HepG2 (cell line): ENCODE data around the gene SMIM22. TPM values are rescaled to one million over a fixed set of nuclear protein-coding genes. Genes with fewer than 3 reads are reported as not detected.
A peak's percentile ranks its signal among the peaks of the same experiment; 100 is the strongest.

Experiments used
- E2F5 ChIP-seq: sonication (generic); formaldehyde crosslinking; conservative IDR thresholded peaks from 2 replicates; pipeline ENCODE4 v1.4.0; 2020; ENCODE audit warnings: missing genetic modification reagents
- HOXA9 ChIP-seq: sonication (generic); formaldehyde crosslinking; IDR thresholded peaks from 2 replicates; pipeline ENCODE4 v1.8.1; 2022; ENCODE audit warnings: missing genetic modification reagents, mild to moderate bottlenecking, moderate library complexity, borderline replicate concordance
- ISX ChIP-seq: sonication (generic); formaldehyde crosslinking; conservative IDR thresholded peaks from 2 replicates; pipeline ENCODE4 v1.5.0; 2020; ENCODE audit warnings: missing genetic modification reagents
- KLF12 ChIP-seq: sonication (generic); formaldehyde crosslinking; IDR thresholded peaks from 2 replicates; pipeline ENCODE4 v1.4.0; 2020; ENCODE audit warnings: missing genetic modification reagents, borderline replicate concordance
- KLF13 ChIP-seq: sonication (generic); formaldehyde crosslinking; IDR thresholded peaks from 2 replicates; pipeline ENCODE4 v1.4.0; 2020; ENCODE audit warnings: mild to moderate bottlenecking, missing genetic modification reagents
- LBX2 ChIP-seq: sonication (generic); formaldehyde crosslinking; IDR thresholded peaks from 2 replicates; pipeline ENCODE4 v1.5.0; 2020; ENCODE audit warnings: missing genetic modification reagents, mild to moderate bottlenecking, borderline replicate concordance
- MEIS2 ChIP-seq: sonication (generic); formaldehyde crosslinking; IDR thresholded peaks from 2 replicates; pipeline ENCODE4 v1.9.0; 2021; ENCODE audit warnings: mild to moderate bottlenecking, missing genetic modification reagents
- PHB2 ChIP-seq: fragments of 450-650 bp; IDR thresholded peaks from 2 replicates; pipeline ENCODE4 v1.6.1; 2018; ENCODE audit not compliant: partially characterized antibody
- PLRG1 ChIP-seq: fragments of 450-650 bp; conservative IDR thresholded peaks from 2 replicates; pipeline ENCODE4 v1.6.1; 2016
- RBM39 ChIP-seq: fragments of 200-400 bp; formaldehyde crosslinking; IDR thresholded peaks from one replicate; pipeline ENCODE4 v1.6.1; 2018; ENCODE audit warnings: antibody characterized with exemption, mild to moderate bottlenecking, low read depth, low read length; ENCODE audit not compliant: poor library complexity, severe bottlenecking
- RFX1 ChIP-seq: fragments of 450-650 bp; IDR thresholded peaks from 2 replicates; pipeline ENCODE4 v1.6.1; 2017
- RXRB ChIP-seq: IDR thresholded peaks from 2 replicates; pipeline ENCODE4 v1.6.1; 2016; ENCODE audit warnings: borderline replicate concordance, missing genetic modification reagents, missing compliant biosample characterization
- ZBTB3 ChIP-seq: sonication (generic); formaldehyde crosslinking; IDR thresholded peaks from 2 replicates; pipeline ENCODE4 v1.4.0; 2020; ENCODE audit warnings: low read depth, mild to moderate bottlenecking, moderate library complexity, missing genetic modification reagents, borderline replicate concordance
- ZKSCAN1 ChIP-seq: fragments of 150-350 bp; IDR thresholded peaks from 2 replicates; pipeline ENCODE4 v1.6.1; 2014; ENCODE audit warnings: low read length
- ZNF232 ChIP-seq: sonication (generic); formaldehyde crosslinking; IDR thresholded peaks from 2 replicates; pipeline ENCODE4 v1.4.0; 2020; ENCODE audit warnings: missing genetic modification reagents, borderline replicate concordance
- ZNF550 ChIP-seq: sonication (generic); formaldehyde crosslinking; IDR thresholded peaks from 2 replicates; pipeline ENCODE4 v1.4.0; 2020; ENCODE audit warnings: mild to moderate bottlenecking, missing genetic modification reagents, borderline replicate concordance
- ZNF773 ChIP-seq: sonication (generic); formaldehyde crosslinking; IDR thresholded peaks from 2 replicates; pipeline ENCODE4 v1.4.0; 2020; ENCODE audit warnings: missing genetic modification reagents, borderline replicate concordance
- ZSCAN31 ChIP-seq: sonication (generic); formaldehyde crosslinking; IDR thresholded peaks from 2 replicates; pipeline ENCODE4 v1.5.0; 2020; ENCODE audit warnings: low read depth, mild to moderate bottlenecking, missing genetic modification reagents
- polyA plus RNA-seq, 8 experiments: library from polyadenylated mRNA; depleted of rRNA in 3 of 8; stranded (reverse) in 7 of 8; unstranded in 1 of 8; fragments of >200 nt; fragmentation: Illumina TruSeq in 4 of 8; extraction: Trizol in 4 of 8; gene quantifications; 2 replicates each; pipeline versions ENCODE4 v1.2.1 to v1.2.3, GENCODE V29; 2011 to 2016; ENCODE audit warnings: low read depth in 4 of 8, missing spikeins in 1 of 8, mixed read lengths in 1 of 8; ENCODE audit not compliant: insufficient read depth in 1 of 8
- total RNA-seq, 5 experiments: library from RNA; depleted of rRNA; stranded (reverse); fragments of >200 nt; fragmentation: Illumina TruSeq; extraction: Trizol; gene quantifications; 2 replicates each; pipeline ENCODE4 v1.2.3, GENCODE V29; 2016; ENCODE audit warnings: low read depth in 1 of 5
- TF ChIP-seq, protein P1 (sequence below): sonication (generic); formaldehyde crosslinking; conservative IDR thresholded peaks from 2 replicates; pipeline ENCODE4 v1.8.0; 2022; ENCODE audit warnings: low read depth, missing genetic modification reagents
- TF ChIP-seq, protein P2 (sequence below): sonication (generic); formaldehyde crosslinking; IDR thresholded peaks from 2 replicates; pipeline ENCODE4 v1.4.0; 2020; ENCODE audit warnings: missing genetic modification reagents; ENCODE audit errors: not compliant biosample characterization
- TF ChIP-seq, protein P3 (sequence below): sonication (generic); formaldehyde crosslinking; IDR thresholded peaks from 2 replicates; pipeline ENCODE4 v1.8.1; 2022; ENCODE audit warnings: mild to moderate bottlenecking, missing genetic modification reagents
- TF ChIP-seq, protein P4 (sequence below): sonication (generic); formaldehyde crosslinking; IDR thresholded peaks from 2 replicates; pipeline ENCODE4 v1.5.0; 2020; ENCODE audit warnings: missing genetic modification reagents
- TF ChIP-seq, protein P5 (sequence below): sonication (generic); formaldehyde crosslinking; IDR thresholded peaks from 2 replicates; pipeline ENCODE4 v1.5.0; 2020; ENCODE audit warnings: missing genetic modification reagents, mild to moderate bottlenecking, borderline replicate concordance

SMIM22 gene
- total and polyA plus RNA-seq, 2 of the 13 experiments (the other 11 are each of a cell fraction or from before 2014, with no cell fraction given) = not detected

DNA sequence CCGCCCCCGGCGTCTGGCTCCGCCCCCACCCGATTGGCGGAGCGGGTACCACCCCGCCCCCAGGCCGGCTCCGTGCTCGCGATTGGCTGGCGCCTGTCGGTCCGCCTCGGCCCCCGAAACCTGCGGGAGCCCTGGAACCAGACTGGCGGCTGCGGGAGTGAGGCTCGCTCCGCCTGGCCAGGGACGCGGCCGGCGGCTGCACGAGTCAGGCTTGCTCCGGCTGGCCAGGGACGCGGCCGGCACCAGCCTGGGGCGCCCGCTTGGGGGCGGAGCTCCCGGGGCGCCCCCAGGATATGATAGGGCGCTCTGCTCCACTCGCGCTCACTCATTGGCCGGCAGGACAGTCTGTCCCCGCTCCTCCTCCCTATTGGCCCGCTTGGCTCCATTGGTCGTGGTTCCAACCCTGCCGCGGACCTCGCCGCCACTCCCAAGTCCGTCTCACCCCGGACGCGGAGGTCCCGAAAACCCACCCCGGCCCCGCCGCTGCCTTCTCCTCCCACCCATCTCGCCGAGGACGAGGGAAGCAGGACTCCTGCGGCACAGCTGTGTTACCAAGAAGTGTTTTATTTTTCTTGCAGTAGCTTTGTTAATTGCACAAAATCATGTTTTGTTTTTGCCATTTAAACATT is 7.6 kb downstream of the SMIM22 start (continued):
- TF ChIP-seq, protein P1, sequence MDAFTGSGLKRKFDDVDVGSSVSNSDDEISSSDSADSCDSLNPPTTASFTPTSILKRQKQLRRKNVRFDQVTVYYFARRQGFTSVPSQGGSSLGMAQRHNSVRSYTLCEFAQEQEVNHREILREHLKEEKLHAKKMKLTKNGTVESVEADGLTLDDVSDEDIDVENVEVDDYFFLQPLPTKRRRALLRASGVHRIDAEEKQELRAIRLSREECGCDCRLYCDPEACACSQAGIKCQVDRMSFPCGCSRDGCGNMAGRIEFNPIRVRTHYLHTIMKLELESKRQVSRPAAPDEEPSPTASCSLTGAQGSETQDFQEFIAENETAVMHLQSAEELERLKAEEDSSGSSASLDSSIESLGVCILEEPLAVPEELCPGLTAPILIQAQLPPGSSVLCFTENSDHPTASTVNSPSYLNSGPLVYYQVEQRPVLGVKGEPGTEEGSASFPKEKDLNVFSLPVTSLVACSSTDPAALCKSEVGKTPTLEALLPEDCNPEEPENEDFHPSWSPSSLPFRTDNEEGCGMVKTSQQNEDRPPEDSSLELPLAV = no peak
- TF ChIP-seq, protein P2, sequence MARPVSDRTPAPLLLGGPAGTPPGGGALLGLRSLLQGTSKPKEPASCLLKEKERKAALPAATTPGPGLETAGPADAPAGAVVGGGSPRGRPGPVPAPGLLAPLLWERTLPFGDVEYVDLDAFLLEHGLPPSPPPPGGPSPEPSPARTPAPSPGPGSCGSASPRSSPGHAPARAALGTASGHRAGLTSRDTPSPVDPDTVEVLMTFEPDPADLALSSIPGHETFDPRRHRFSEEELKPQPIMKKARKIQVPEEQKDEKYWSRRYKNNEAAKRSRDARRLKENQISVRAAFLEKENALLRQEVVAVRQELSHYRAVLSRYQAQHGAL (CRISPR knock-in tag) = no peak
- no peak; the same call in 1 of the 2 replicates for TF ChIP-seq E2F5 (CRISPR knock-in tag)
- no peak for TF ChIP-seq ZNF773
- no peak for TF ChIP-seq ZNF232
- no peak for TF ChIP-seq RXRB (CRISPR knock-in tag)
- TF ChIP-seq ZNF550 (CRISPR knock-in tag) = no peak
- TF ChIP-seq KLF12 = no peak; the same call in 1 of the 2 replicates
- no peak for TF ChIP-seq ZKSCAN1
- TF ChIP-seq RFX1 = no peak
- TF ChIP-seq, protein P3, sequence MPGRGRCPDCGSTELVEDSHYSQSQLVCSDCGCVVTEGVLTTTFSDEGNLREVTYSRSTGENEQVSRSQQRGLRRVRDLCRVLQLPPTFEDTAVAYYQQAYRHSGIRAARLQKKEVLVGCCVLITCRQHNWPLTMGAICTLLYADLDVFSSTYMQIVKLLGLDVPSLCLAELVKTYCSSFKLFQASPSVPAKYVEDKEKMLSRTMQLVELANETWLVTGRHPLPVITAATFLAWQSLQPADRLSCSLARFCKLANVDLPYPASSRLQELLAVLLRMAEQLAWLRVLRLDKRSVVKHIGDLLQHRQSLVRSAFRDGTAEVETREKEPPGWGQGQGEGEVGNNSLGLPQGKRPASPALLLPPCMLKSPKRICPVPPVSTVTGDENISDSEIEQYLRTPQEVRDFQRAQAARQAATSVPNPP (CRISPR knock-in tag) = no peak
- peak; percentile 5; the same call in 1 of the 2 replicates for TF ChIP-seq ZSCAN31 (CRISPR knock-in tag)
- TF ChIP-seq RBM39 = peak; percentile 67
- TF ChIP-seq, protein P4, sequence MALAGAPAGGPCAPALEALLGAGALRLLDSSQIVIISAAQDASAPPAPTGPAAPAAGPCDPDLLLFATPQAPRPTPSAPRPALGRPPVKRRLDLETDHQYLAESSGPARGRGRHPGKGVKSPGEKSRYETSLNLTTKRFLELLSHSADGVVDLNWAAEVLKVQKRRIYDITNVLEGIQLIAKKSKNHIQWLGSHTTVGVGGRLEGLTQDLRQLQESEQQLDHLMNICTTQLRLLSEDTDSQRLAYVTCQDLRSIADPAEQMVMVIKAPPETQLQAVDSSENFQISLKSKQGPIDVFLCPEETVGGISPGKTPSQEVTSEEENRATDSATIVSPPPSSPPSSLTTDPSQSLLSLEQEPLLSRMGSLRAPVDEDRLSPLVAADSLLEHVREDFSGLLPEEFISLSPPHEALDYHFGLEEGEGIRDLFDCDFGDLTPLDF (CRISPR knock-in tag) = no peak
- TF ChIP-seq MEIS2 (CRISPR knock-in tag) = no peak
- no peak for TF ChIP-seq LBX2 (CRISPR knock-in tag)
- TF ChIP-seq, protein P5, sequence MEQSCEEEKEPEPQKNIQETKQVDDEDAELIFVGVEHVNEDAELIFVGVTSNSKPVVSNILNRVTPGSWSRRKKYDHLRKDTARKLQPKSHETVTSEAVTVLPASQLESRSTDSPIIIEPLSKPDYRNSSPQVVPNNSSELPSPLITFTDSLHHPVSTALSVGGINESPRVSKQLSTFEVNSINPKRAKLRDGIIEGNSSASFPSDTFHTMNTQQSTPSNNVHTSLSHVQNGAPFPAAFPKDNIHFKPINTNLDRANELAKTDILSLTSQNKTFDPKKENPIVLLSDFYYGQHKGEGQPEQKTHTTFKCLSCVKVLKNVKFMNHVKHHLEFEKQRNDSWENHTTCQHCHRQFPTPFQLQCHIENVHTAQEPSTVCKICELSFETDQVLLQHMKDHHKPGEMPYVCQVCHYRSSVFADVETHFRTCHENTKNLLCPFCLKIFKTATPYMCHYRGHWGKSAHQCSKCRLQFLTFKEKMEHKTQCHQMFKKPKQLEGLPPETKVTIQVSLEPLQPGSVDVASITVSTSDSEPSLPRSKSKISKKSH (CRISPR knock-in tag) = no peak
- TF ChIP-seq ISX = no peak
- no peak for TF ChIP-seq ZBTB3
- no peak for TF ChIP-seq KLF13
- no peak for TF ChIP-seq HOXA9 (CRISPR knock-in tag)
- no peak for TF ChIP-seq PLRG1
- no peak for TF ChIP-seq PHB2
